ENCODE measurements around the gene FOSL2. TPM values are rescaled to one million over a fixed set of nuclear protein-coding genes. Genes with fewer than 3 reads are reported as not detected.
A peak's percentile ranks its signal among the peaks of the same experiment; 100 is the strongest.

The FOSL2 gene
- total RNA-seq, 1 experiment from 2014 or later, result 34.2 TPM

GRCh38 chr2:28448793-28449100 is 56.1 kb downstream of the FOSL2 start:
- ChIA-PET POLR2A (ENCODE audit: unreplicated experiment) (no interaction called here), CTCF (no interaction called here)
- H3K9me2 ChIP-seq (replicated peaks; ENCODE audit: low read length), result no peaks in the 10 kb centered on the region
- no peaks in the 10 kb centered on the region for H3K79me2 ChIP-seq (ENCODE audit: low read length)
- peak overlapping the region; percentile 13; the same call in 1 of the 2 replicates for H3K9ac ChIP-seq (ENCODE audit: low read length)
- H3F3A ChIP-seq (ENCODE audit: low read length, unreplicated experiment), result no peaks in the 10 kb centered on the region
- no peak overlapping the region for H3K4me3 ChIP-seq (ENCODE audit: low read length)
- ATAC-seq (no peak), DNase-seq (no peak)
- intact Hi-C loops (cut with micrococcal nuclease), result loop anchor here (5.0 kb wide), 1 partner anchor 741 kb away; no protein-coding TSS in a partner anchor
- H3K27me3 ChIP-seq (ENCODE audit: low read length), result no peaks in the 10 kb centered on the region
- H3K9me3 ChIP-seq (ENCODE audit: low read length), result no peaks in the 10 kb centered on the region
- H3K27ac ChIP-seq (ENCODE audit: low read length), result peak overlapping the region; percentile 81
- TF ChIP-seq EZH2 (IDR thresholded peaks at IDR 0.05; ENCODE audit: low read length, unreplicated experiment) (no peak), EZH2phosphoT487 (IDR thresholded peaks at IDR 0.05; ENCODE audit: borderline replicate concordance, low read length) (no peak), CTCF (conservative IDR thresholded peaks at IDR 0.05; ENCODE audit: low read depth, low read length) (no peak)
- H3K4me1 ChIP-seq (ENCODE audit: insufficient read depth, low read length), result peaks cover 59% of the 10 kb centered on the region
- no peaks in the 10 kb centered on the region for H3K36me3 ChIP-seq (ENCODE audit: low read depth, low read length)
- H2AFZ ChIP-seq (ENCODE audit: low read length), result 0 out of 2 replicates have a peak overlapping the region, but pooled peaks have one; percentile 8
- peak overlapping the region; percentile 34 for H3K4me2 ChIP-seq (ENCODE audit: low read length)
- H4K20me1 ChIP-seq (ENCODE audit: low read length), result no peaks in the 10 kb centered on the region
- no TSS peak for BruUV-seq (replicated peaks)

GRCh38 chr2:28449126-28449487 is 56.4 kb downstream of the FOSL2 start:
- Histone ChIP-seq H3K27me3 (ENCODE audit: low read length) (no peaks in the 10 kb centered on the region), H3F3A (ENCODE audit: low read length, unreplicated experiment) (no peaks in the 10 kb centered on the region), H3K4me2 (ENCODE audit: low read length) (no peak overlapping the region), H3K4me3 (ENCODE audit: low read length) (no peak overlapping the region), H3K36me3 (ENCODE audit: low read depth, low read length) (no peaks in the 10 kb centered on the region), H2AFZ (ENCODE audit: low read length) (no peak overlapping the region), H3K4me1 (ENCODE audit: insufficient read depth, low read length) (peaks cover 59% of the 10 kb centered on the region), H3K9ac (ENCODE audit: low read length) (no peak overlapping the region; the same call in 1 of the 2 replicates), H3K9me3 (ENCODE audit: low read length) (no peaks in the 10 kb centered on the region), H3K79me2 (ENCODE audit: low read length) (no peaks in the 10 kb centered on the region), H4K20me1 (ENCODE audit: low read length) (no peaks in the 10 kb centered on the region), H3K9me2 (replicated peaks; ENCODE audit: low read length) (no peaks in the 10 kb centered on the region), H3K27ac (ENCODE audit: low read length) (peak overlapping the region; percentile 81)
- ATAC-seq, result no peak
- no peak for TF ChIP-seq EZH2phosphoT487 (IDR thresholded peaks at IDR 0.05; ENCODE audit: borderline replicate concordance, low read length)
- intact Hi-C loops (cut with micrococcal nuclease), result loop anchor here (5.0 kb wide), 1 partner anchor 742 kb away; no protein-coding TSS in a partner anchor
- ChIA-PET CTCF (no interaction called here), POLR2A (ENCODE audit: unreplicated experiment) (no interaction called here)
- no TSS peak for BruUV-seq (replicated peaks)
- no peak for DNase-seq

- Histone ChIP-seq H3K36me3 (ENCODE audit: low read depth, low read length) (no peaks in the 10 kb centered on the region), H2AFZ (ENCODE audit: low read length) (peak overlapping the region; percentile 56), H3K27me3 (ENCODE audit: low read length) (no peaks in the 10 kb centered on the region), H3K27ac (ENCODE audit: low read length) (peak overlapping the region; percentile 81), H3K9ac (ENCODE audit: low read length) (no peak overlapping the region), H3F3A (ENCODE audit: low read length, unreplicated experiment) (no peaks in the 10 kb centered on the region), H3K9me2 (replicated peaks; ENCODE audit: low read length) (no peaks in the 10 kb centered on the region), H3K4me1 (ENCODE audit: insufficient read depth, low read length) (peaks cover 56% of the 10 kb centered on the region), H3K4me2 (ENCODE audit: low read length) (peak overlapping the region; percentile 27), H3K4me3 (ENCODE audit: low read length) (no peak overlapping the region), H3K79me2 (ENCODE audit: low read length) (no peaks in the 10 kb centered on the region), H3K9me3 (ENCODE audit: low read length) (no peaks in the 10 kb centered on the region), H4K20me1 (ENCODE audit: low read length) (no peaks in the 10 kb centered on the region)
- TF ChIP-seq EZH2 (IDR thresholded peaks at IDR 0.05; ENCODE audit: low read length, unreplicated experiment) (no peak), EZH2phosphoT487 (IDR thresholded peaks at IDR 0.05; ENCODE audit: borderline replicate concordance, low read length) (no peak), CTCF (conservative IDR thresholded peaks at IDR 0.05; ENCODE audit: low read depth, low read length) (no peak)
- DNase-seq (peak; percentile 68), ATAC-seq (no peak)
- no TSS peak for BruUV-seq (replicated peaks)
- CTCF ChIA-PET, result no interaction called here
- intact Hi-C loops (cut with micrococcal nuclease), result loop anchor here (5.0 kb wide), 1 partner anchor 742 kb away; no protein-coding TSS in a partner anchor
- POLR2A ChIA-PET (ENCODE audit: unreplicated experiment), result no interaction called here
Measured at GRCh38 chr2:28449488-28450395, 57.1 kb downstream of the FOSL2 start.

Data from PC-3 (cell line).